NOMO-1 treated with dmso at 0.1 percent for 144 hours (cell line): ENCODE results near the gene SNPH.

Experiments used
- DNase-seq: peaks from one replicate; lab custom pipeline; 2025; ENCODE audit not compliant: unreplicated experiment; lab: John Stamatoyannopoulos, UW

The SNPH gene

GRCh38 chr20:1305712-1306111, 39.6 kb downstream of the SNPH start:
- no peak for DNase-seq

DNA sequence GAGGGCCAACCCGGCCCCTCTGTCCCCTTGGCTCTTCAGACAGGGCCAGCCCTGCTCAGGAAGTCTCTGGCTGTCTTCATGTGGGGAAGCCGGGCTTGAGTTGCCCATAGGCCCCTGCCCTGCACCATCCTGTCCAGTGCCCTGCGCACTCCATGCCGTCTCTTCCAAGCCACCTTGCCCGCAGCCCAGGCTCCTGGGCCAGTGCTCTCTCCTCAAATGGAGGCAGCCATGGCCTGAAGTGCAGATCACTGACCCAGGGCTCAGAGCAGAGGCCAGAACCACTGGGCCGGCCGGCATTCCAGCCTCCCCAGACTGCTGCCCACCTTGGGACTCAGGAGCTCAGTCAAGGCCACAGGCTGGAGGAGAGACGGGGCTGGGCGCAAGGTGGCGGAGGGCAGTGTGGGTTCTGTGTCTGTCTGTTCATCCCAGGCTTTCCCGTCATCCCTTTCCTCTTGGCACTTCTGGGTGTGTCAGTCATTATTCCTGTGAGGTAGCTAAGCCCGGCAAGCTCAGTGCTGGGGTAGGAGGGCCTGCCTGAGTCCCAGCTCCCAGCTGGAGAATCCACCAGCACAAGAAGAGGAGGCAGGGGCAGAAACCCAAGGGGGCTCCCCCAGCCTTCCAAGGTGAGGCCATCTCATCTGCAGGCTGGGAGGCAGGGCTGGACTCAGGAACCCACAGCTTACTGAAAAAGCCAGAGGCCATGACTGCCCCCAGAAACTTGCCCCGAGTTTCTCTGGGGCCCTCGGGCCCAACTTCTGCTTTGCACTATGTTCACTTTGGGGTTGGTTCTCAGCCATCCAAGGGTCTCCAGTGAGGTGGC, 40.4 kb downstream of the SNPH start:
- no peak for DNase-seq

DNA sequence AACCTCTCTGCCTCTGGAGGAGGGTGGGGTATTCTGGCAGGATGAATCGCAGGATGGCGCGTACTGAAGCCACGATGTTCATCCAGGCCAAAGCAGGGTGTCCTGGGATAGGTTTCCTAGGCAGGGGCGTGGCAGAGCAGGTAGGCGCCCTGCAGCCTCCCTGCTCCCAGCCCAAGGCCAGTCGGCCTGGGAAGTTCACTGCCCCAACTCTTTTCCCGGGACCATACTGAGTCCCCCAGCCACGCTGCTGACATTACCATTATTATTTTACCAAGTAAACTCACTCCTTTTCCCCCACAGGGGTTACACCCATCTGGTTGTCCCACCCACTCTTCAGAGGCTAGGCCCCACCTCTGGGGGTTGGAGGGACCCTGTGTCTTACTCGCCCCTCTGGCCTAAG, 41.1 kb downstream of the SNPH start:
- DNase-seq = no peak

DNA sequence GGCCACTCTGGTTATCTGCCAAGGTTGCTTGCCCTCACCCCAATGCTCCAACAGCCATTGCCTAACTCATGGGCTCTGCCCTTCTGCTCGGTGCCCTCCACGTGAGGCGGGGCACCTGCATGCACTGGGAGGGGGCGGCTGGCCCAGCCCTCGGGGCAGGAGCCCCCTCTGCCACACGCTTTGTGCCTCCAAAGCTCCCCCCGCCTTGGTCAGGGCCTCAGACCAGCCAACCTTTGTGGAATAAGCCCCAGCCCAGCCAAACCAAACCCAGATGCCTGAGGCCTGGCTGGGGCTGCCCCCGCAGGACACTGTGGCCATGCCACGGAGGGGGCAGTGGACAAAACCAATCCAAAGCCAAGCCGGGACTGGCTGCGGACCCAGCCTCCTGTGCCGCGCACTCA, 41.5 kb downstream of the SNPH start:
- DNase-seq = no peak

DNA sequence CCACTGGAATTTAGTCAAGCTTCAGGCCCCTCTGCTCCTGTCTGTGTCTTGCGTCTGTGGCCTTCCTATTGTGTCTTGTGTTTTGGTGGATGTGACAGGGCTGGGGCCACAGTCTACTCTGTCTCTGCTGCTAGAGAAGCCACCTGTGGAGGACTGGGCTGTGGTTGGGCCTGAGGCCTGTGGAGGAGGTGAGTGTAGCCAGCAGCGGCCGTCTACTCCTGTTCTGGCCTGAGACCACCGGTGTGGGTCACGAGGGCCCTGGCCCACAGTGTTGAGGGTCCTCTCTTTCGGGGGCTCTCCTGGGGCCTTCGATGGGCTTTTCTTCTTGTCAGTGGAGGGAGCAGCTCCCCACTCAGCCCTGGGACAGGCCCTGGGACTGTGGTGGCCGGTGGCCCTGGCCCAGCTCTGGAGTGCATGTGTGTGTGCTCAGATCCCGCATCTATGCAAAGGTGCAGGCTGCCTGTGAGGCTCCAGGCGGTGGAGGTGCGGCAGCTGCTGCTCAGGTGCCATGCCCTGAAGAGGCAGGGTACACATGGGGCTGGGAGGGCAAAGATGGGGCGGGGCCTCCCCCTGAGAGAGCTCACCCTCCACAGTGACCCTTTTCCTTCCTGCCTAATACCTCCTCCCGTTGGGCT, 42.1 kb downstream of the SNPH start:
- DNase-seq = no peak

DNA sequence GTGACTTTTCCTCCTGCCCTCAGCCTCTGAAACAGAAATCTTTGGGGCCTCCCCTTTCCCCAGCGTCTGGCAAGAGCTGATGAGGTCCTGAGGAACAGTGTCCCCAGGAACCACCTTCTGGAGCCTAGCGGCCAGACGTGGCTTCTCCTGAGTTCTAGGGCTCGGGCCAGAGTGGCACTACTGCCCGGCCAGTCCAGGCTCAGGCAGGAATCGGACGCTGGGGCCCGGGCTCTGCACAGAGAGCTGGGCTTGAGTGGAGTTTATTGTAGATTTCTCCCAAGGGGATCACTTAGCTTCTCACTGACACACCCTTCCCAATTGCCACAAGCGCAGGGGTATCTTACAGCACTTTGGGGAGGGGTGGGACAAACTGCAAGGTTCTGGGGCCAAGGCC, 42.6 kb downstream of the SNPH start:
- DNase-seq = no peak

- no peak for DNase-seq
Observed at GRCh38 chr20:1309439-1309847, 43.3 kb downstream of the SNPH start.

DNA sequence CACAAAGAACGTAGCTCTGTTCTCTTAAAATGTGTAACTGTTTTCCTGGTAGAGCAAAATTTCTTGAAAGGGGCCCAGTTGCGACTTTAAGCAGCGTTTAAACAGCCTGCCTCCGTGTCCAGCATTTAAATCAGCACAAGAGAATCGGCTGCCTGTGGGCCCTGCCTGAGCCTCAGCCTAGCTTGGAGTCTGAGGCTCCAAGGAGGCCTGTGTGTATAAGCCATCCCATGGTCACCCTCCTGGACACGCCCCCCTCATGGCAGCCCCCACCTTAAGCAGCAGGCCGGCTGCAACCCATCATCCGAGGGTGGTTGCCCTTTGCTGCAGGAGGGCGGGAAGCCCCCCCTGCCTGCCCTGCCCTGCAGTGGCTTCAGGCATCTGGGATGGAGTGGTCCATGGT, 44.0 kb downstream of the SNPH start:
- no peak for DNase-seq

DNA sequence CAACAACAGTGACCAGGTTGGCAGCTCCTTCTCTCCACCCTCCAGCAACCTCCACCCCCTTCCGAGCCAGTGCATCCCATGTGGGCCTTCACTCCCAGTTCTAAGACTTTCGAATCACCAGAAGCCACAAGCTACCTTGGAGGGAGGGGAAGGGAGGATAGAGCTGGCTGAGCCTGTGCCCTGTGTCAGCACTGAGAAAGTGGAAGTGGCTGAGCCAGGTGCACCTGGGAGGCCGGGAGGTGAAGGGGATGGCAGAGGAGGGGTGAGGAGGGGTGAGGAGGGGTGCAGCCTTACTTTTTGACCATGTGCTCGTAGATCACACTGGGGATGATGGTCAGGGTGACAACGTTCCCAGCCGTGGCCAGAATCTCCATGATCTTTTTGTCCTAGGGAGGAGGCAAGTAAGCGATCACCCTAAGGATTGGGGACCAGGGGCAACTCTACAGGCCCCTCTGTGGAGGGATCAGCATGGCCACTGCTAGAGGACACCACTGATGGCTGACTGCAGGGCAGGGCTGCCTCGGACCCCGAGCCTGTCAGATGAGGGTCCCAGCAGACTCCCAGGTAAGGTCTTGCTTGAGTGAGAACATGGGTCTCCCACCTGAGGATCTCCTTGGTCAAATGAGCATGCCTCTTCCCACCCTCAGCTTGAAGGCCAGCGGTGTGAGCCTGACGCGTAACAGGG, 44.6 kb downstream of the SNPH start:
- DNase-seq = no peak

DNA sequence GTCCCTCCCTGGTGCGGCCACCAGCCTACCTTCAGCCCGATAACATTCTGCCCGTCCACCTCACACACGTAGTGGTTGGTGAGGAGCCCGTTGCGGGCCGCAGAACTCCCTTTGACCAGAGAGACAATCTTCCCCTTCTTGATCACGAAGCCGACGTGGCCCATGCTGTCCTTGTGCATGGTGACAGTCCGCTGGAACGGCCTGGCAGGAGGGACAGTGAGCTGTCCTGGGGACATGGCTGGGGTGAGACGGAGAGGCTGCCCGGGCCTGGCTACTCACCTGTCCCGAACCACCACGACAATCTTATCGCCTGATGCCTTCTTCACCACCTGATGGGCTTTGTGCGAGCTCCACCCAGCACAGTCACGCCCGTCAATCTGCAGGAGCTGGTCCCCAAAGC, 46.2 kb downstream of the SNPH start:
- DNase-seq = no peak

GRCh38 chr20:1312904-1313235, 46.8 kb downstream of the SNPH start:
- DNase-seq = no peak

DNA sequence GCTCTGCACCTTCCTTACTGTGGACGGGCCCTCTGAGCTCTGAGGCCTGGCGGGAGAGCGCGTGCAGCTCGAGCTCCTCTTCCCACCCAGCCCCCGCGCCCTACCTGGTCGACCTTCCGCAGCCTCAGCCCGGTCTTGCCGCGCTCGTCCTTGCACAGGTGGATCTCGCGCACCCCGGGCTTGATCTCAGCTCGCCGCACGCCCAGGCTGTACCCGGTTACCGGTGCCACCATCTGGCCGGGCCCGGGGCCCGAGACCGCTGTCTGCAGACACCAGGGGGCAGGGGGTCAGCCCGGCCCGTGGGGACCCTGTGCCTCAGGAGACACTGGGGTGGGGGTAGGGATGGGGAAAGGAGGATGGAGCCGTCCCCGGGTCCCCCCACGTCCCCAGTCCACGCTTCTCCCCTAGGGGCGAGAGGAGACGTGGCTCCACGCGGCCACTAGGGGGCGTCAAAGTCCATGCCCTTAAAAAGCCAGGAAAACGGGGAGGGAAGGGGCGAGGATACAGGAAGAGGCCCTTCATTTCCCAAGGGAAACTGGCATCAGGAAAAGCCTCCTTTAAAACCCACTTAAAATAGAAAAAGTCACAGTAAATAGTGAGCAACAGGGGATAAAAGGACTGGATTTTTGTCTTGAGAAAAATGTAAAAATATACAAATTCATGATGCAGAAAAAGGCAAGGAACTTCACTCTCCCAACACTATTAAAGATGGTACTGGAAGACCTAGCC, 47.3 kb downstream of the SNPH start:
- DNase-seq = no peak

DNA sequence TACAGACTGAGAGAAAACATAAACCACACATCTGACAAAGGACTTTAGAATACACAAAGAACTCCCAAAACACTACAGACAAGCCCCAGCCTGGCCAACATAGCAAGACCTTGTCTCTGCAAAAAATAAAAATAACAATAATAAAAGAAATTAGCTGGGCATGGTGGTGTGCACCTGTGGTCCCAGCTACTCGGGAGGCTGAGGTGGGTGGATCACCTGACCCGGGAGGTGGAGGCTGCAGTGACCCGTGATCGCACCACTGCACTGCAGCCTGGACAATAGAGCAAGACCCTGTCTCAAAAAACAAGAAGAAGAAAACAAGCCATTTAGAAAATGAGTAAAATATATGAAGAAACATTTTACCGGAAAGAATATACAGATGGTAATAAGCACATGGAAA, 49.7 kb downstream of the SNPH start:
- DNase-seq = no peak

- DNase-seq = no peak
Observed at GRCh38 chr20:1317545-1318255, 51.6 kb downstream of the SNPH start.

- no peak for DNase-seq
Observed at GRCh38 chr20:1319051-1319450, 53.0 kb downstream of the SNPH start.

DNA sequence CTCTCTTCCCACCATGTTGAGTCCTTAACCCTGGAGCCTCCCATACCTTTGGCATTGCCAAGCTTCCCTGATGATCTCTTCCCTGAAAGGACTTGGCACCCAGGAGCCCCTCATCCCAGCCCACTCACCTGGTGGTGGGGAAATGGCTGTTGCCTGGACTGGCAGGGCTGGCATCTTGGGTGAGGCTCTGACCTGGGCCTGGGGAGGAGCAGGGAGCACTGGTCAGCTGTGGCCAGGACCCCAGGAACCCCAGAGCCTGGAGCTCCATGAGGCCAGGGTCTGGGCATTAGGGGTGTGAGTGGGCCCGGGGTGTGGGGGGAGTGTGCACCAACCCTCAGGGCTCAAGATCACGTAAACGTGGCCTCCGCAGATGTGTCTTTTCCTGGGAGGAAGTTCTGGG, 53.4 kb downstream of the SNPH start:
- no peak for DNase-seq

DNA sequence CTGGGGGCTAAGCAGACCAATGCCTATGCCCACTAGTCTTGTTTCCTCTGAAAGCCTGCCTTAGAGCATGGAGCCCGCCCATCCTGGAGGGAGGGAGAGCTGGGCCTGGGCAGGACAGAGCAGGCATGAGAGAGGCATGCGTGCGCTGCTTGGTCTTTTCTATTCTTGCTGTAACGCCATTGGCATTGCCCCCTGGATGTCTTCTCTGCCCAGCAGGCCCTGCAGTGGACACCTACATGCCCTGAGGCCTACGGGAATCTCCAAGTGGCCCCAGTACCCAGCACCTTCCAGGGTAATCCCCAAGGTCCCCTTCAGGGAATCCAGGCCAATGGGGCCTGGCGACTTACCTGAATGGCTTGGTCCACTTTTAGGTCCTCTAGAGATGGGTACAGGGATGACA, 53.9 kb downstream of the SNPH start:
- DNase-seq = no peak

GRCh38 chr20:1320902-1321653, 55.0 kb downstream of the SNPH start:
- no peak for DNase-seq

DNA sequence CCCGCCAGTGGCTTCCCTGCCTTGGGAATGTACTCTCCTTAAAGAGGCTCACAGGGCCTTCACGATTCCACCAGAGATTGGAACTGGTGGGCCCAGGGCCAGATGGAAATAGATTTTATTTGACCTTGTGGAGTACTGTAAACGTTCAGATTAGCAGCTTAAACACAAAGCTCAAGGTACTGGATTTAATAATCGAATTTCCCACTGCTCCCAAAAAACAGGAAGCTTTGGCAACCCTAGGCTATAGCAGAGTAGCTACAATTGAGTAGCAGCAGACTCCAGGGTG, 55.5 kb downstream of the SNPH start:
- no peak for DNase-seq

DNA sequence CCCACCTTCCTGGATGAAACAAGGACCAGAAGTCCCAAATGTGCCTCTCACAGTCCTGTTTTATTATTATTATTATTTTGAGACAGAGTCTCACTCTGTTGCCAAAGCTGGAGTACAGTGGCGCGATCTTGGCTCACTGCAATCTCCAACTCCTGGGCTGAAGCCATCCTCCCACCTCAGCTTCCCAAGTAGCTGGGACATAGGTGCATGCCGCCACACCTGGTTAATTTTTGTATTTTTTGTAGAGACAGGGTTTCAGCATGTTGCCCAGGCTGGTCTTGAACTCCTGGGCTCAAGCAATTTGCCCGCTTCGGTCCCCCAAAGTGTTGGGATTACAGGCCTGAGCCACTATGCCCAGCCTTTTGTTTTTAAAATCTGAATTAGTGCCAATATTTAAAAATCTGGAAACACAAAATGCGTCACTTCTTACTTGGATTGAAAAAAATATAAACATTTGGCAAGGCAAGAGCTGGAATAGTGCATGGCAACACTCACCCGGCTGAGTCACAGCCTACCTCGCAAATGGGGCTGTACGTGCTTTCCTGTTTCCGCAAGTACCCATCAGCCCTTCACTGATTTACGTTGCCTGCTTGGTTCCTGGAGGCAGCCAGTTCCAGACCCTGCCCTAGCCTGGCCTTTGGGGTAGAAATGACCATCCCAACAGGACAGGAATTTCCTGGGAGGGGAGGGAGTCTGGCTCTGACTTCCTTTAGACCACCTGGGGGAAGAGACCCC, 56.6 kb downstream of the SNPH start:
- no peak for DNase-seq
